SW 1271 (cell line): ENCODE data around the gene SYNE3.
"Not testable (repeated sequence)": the region's sequence is repeated elsewhere in the genome, so short reads cannot be mapped to it uniquely, and the experiment has no call there.

ENCODE experiments used
- DNase-seq, 2 experiments: peaks; one replicate each; lab custom pipeline; 2025; lab: John Stamatoyannopoulos, UW

Gene SYNE3

GRCh38 chr14:95523815-95524448 lies 7.5 kb upstream of the SYNE3 start:
- DNase-seq, result no peak

DNA sequence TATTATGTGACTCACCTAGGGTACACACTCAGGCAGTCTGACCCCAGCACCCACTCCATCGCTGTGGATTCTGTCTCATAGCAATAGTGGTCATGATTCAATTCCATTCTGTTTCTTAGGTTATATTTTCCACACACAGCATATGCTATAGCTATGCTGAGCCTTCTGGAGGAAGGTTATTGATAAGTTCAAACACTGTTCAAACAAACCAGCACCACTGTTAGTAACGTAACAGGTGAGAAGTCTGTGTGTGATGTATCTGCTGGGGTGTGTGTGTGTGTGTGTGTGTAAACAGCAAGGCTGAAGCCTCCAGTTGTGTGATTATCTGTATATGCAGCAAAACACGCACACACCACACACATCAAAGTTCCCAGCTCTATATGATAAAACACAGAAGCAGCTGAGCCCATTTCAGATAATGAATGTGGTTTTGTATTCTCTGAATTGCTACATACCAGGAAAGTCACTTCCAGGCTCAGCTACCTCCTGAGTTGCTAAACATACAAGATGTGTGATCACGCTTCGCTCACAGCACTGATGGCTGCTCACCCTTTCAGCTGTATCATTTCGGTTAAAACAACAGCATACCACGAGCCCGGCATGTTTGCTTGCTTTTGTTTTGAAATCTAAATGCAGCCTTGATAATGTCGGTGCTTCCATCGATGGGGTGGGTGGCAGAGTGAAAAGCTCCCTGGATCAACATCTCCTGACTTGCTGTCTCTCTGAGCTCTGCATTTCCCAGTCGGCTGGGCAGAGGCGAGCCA lies 6.8 kb upstream of the SYNE3 start:
- DNase-seq, result no peak

GRCh38 chr14:95522556-95522955 lies 6.1 kb upstream of the SYNE3 start:
- no peak for DNase-seq

- DNase-seq, result no peak
These were observed 5.7 kb upstream of the SYNE3 start for GRCh38 chr14:95522116-95522515.

GRCh38 chr14:95521001-95521400 lies 4.6 kb upstream of the SYNE3 start:
- no peak for DNase-seq

- no peak for DNase-seq
These were observed 3.9 kb upstream of the SYNE3 start for GRCh38 chr14:95520346-95520745.

GRCh38 chr14:95519699-95520098 lies 3.2 kb upstream of the SYNE3 start:
- peak in 1 of 2 experiments; percentile 54 for DNase-seq

GRCh38 chr14:95518045-95518751 lies 1.7 kb upstream of the SYNE3 start:
- DNase-seq, result no peak

DNA sequence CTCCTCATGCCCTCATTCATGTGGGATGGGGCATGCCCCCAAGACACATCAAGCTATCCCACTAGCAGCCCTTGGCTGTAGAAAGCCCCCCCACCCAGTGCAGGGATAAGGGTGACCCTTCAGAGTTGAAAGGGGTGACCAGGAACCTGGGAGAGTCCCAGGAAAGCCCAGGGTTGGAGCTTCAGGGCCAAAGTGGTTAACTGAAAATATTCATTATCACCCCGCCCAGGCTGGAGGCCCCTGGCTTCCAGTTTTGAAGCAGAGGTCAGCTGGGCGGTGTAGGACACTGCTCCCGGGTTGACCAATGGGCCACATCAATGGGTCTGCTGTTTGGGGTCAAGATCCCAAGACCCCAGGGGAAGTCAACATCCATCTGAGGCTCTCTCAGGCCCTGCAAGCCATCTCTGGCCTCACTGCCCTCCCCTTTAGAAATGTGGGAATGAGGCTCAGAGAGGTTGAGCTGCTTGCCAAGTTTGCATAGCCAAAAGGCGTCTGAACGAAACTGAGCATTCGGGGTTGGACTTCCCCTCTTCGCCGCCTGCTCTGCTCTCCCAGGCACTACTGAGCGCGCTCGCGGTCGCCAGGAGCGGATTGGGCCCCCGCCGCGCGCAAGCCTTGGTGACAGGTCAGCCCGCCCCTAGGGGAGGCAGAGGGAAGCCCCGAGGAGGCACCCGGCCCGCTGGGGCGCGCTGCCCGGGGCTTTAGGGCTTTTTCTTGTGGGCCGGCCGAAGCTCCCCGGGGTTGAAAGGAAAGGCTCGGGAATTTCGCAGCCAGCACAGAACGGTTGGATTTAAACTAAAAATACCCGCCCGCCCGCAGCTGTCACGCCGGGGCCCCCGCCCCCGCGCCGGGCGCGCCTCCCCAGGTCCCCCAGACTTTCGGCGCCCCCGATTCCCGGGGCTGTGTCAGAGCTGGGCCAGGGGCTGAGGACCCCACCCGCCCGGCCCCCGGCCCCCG lies 576 bp downstream of the SYNE3 start:
- peak in 1 of 2 experiments; percentile 46 for DNase-seq

DNA sequence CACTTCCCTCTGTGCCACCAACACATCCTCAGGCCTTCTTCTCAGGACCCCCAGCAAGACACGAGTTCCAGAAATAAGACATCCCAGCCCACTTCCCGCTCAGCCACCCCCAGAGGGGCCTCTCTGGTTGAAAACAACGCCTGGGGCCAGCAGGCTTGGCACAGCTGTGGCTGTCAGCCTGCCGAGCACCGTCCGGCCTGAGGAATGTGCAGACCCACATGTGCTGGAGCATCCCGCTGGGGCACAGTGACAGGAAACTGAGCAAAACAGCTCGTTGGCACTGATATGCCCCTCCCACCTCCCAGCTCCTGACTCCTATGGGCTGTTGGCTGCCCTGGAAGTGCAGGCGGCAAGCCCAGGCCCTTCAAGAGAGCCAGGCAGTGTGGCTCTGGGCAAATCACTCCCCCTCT lies 1.4 kb downstream of the SYNE3 start:
- DNase-seq, result no peak

DNA sequence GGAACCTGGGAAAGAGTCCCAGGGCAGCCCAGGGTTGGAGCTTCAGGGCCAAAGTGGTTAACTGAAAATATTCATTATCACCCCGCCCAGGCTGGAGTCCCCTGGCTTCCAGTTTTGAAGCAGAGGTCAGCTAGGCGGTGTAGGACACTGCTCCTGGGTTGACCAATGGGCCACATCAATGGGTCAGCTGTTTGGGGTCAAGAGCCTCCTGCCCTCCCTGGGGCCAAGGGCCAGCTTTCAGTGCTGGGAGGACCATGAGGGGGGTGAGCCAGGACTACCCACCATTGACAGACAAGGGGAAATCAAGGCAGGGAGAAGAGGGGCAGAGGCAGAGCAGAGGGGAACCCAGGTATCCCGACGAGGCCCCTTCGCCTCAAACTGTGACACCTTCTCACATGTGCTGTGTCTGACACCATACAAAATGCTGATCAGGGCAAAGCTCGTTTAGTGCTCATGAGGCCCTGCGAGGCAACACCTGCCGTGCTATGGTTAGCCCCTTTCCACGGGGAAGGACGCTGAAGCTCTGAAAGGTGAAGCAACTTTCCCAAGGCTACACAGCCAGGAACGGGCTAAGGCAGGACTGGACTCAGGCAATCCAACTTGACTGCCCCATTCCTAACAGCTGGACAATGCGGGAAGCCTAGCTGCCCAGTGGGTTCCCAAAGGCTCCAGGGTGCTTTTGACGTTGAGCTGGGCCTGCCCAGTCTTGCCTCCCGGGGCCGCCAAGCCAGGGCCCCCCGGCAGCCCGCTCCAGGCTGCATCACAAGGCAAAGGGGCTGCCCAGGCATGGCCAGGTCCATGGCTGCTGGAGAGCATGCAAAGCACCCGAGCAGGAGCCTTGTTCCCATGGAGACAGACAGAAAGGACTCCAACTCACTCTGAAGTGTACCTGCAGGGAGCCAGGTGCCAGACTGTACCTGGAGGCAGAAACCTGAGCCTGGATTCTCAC lies 2.0 kb downstream of the SYNE3 start:
- DNase-seq, result no peak

GRCh38 chr14:95513291-95513690 lies 3.2 kb downstream of the SYNE3 start:
- DNase-seq, result no peak

GRCh38 chr14:95511687-95512086 lies 4.8 kb downstream of the SYNE3 start:
- DNase-seq, result no peak

GRCh38 chr14:95510804-95511203 lies 5.6 kb downstream of the SYNE3 start:
- no peak for DNase-seq

DNA sequence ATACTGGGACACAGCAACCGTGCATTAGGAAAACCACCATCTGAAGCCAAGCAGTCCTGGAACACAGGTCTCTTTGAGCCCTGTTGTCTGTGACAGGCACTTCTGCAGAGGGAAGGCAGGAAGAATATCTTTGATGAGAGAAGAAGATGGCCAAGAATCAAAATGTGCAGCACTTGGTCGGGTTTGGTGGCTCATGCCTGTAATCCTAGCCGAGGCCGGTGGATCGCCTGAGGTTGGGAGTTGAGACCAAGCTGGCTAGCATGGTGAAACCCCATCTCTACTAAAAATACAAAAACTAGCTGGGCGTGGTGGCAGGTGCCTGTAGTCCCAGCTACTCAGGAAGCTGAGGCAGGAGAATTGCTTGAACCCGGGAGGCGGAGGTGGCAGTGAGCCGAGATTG lies 6.1 kb downstream of the SYNE3 start:
- DNase-seq, result not testable (repeated sequence)

DNA sequence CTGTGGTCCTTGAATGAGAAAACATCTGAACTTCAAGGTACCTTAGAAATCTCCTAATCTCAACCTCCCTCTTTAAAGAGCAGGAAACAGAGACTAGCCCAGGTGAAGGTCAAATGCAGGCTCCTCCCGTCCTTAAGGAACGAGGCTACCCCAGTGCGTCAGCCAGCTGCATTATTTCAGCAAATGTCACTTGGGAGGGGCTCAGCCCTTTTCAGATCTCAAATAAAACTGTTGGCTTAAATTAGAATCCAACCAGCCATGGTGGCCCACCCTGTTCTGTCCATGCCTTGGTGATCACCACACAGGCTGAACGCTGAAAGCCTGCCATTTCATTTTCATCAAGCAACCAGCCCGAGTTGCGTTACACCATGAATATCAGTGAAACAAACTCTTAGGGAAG lies 7.0 kb downstream of the SYNE3 start:
- DNase-seq, result no peak

DNA sequence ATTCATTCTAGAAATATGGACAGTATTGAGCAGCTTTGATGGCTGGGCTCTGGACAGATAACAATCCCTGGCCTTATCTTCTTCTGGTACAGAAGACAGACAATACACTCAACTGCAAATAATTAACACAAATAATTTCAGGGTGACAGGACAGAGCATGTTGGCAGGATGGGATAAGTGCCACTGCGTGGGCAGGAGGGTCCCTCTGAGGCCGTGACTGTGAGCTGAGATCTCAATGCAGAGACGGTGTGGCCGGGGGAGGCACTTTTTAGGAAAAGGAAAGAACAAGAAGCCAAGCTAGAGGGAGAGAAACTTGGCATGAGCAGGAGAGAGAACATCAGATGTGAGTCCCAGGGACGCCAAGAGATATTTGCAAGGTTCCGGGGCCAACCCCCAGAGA lies 8.1 kb downstream of the SYNE3 start:
- no peak for DNase-seq

DNA sequence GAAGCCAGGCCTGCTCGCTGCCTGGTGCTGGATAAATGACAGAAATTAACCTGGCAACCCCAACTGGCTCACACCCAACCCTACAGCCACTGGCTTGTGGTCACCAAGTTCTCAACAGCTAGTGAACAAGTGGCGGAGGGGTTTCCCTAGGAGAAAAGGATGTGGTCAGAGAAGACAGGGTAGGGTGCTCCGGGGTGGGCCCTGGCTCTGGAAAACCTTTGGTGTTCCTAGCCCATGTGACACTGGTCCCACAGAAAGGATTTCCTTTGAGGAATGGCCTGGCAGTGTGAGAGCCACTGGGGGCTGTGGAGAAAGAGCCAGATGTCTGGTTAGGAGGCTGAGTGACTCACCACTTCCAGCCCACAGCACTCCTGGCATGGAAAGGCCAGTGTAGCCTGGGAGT lies 8.7 kb downstream of the SYNE3 start:
- peak in 1 of 2 experiments; percentile 63 for DNase-seq

- DNase-seq, result peak in 1 of 2 experiments; percentile 65
These were observed 9.3 kb downstream of the SYNE3 start for GRCh38 chr14:95507174-95507573.

- no peak for DNase-seq
These were observed 11.3 kb downstream of the SYNE3 start for GRCh38 chr14:95505030-95505589.
